NCI-H510A treated with DMSO at 0.1 percent for 48 hours (cell line): ENCODE results near the gene LYPD6.
"Not testable (repeated sequence)": the region's sequence is repeated elsewhere in the genome, so short reads cannot be mapped to it uniquely, and the experiment has no call there.

Experiments used
- DNase-seq: peaks from one replicate; lab custom pipeline; 2025; lab: John Stamatoyannopoulos, UW

Gene LYPD6

GRCh38 chr2:149330127-149331022 is at the start of gene LYPD6:
LYPD6 (plus strand) TSS chr2:149330587; CDS start chr2:149437709, 107,122 bp downstream.
- peak; percentile 63 for DNase-seq

- DNase-seq, result no peak
These were observed 48.9 kb upstream of the LYPD6 start for GRCh38 chr2:149281441-149281840.

- DNase-seq, result no peak
These were observed 39.7 kb upstream of the LYPD6 start for GRCh38 chr2:149290662-149291061.

- no peak for DNase-seq
These were observed 38.5 kb upstream of the LYPD6 start for GRCh38 chr2:149291881-149292280.

GRCh38 chr2:149296031-149296430 is 34.4 kb upstream of the LYPD6 start:
- DNase-seq, result no peak

GRCh38 chr2:149307014-149307413 is 23.4 kb upstream of the LYPD6 start:
- DNase-seq, result no peak

GRCh38 chr2:149310349-149310748 is 20.0 kb upstream of the LYPD6 start:
- DNase-seq, result no peak

- DNase-seq, result no peak
These were observed 18.3 kb upstream of the LYPD6 start for GRCh38 chr2:149312039-149312438.

GRCh38 chr2:149313512-149313972 is 16.8 kb upstream of the LYPD6 start:
- peak; percentile 65 for DNase-seq

GRCh38 chr2:149314687-149315086 is 15.7 kb upstream of the LYPD6 start:
- DNase-seq, result no peak

- DNase-seq, result no peak
These were observed 14.9 kb upstream of the LYPD6 start for GRCh38 chr2:149315461-149315860.

GRCh38 chr2:149318566-149318965 is 11.8 kb upstream of the LYPD6 start:
- DNase-seq, result not testable (repeated sequence)

GRCh38 chr2:149320362-149320761 is 10.0 kb upstream of the LYPD6 start:
- no peak for DNase-seq

GRCh38 chr2:149329068-149329467 is 1.3 kb upstream of the LYPD6 start:
- DNase-seq, result peak; percentile 14

GRCh38 chr2:149329489-149330126 is 779 bp upstream of the LYPD6 start:
- peak; percentile 67 for DNase-seq

GRCh38 chr2:149331023-149331400 is 625 bp downstream of the LYPD6 start:
- DNase-seq, result no peak

- no peak for DNase-seq
These were observed 2.0 kb downstream of the LYPD6 start for GRCh38 chr2:149332364-149332763.

- no peak for DNase-seq
These were observed 3.2 kb downstream of the LYPD6 start for GRCh38 chr2:149333636-149334035.

GRCh38 chr2:149334156-149334555 is 3.8 kb downstream of the LYPD6 start:
- DNase-seq, result no peak

GRCh38 chr2:149339324-149339723 is 8.9 kb downstream of the LYPD6 start:
- DNase-seq, result no peak

- no peak for DNase-seq
These were observed 12.1 kb downstream of the LYPD6 start for GRCh38 chr2:149342509-149342908.

GRCh38 chr2:149344105-149344504 is 13.7 kb downstream of the LYPD6 start:
- DNase-seq, result no peak

GRCh38 chr2:149346272-149346671 is 15.9 kb downstream of the LYPD6 start:
- no peak for DNase-seq
